Tibial artery (tissue), 4 donors: Measurements from ENCODE around the gene SEH1L.
"Not testable (repeated sequence)": the region's sequence is repeated elsewhere in the genome, so short reads cannot be mapped to it uniquely, and the experiment has no call there.

Experiments used
- DNase-seq, 2 donors: peaks; one replicate each; pipeline ENCODE4 v3.0.0-alpha.2; 2019
- H3K27ac ChIP-seq, 2 donors: fragments of 200-600 bp; sonication (generic) in 1 of 2; 1 replicate in 1 of 2; 2 replicates in 1 of 2; pipeline ENCODE4 v1.5.1; 2018 to 2019; ENCODE audit warnings: mild to moderate bottlenecking in 1 of 2
- H3K27me3 ChIP-seq, 2 donors: fragments of 200-600 bp; sonication (generic) in 1 of 2; one replicate each; pipeline versions ENCODE4 v1.5.1 to v1.6.0; 2016 to 2019
- H3K36me3 ChIP-seq, 3 donors: fragments of 200-600 bp; sonication (generic) in 2 of 3; one replicate each; pipeline ENCODE4 v1.5.1; 2016 to 2019; ENCODE audit warnings: mild to moderate bottlenecking in 2 of 3
- H3K4me1 ChIP-seq, 4 donors: fragments of 200-600 bp; sonication (generic) in 2 of 4; 1 replicate in 3 of 4; 2 replicates in 1 of 4; pipeline ENCODE4 v1.5.1; 2016 to 2019
- H3K4me3 ChIP-seq, 2 donors: fragments of 200-600 bp; sonication (generic) in 1 of 2; 1 replicate in 1 of 2; 2 replicates in 1 of 2; pipeline ENCODE4 v1.5.1; 2018 to 2019; ENCODE audit warnings: mild to moderate bottlenecking in 2 of 2
- H3K9me3 ChIP-seq, 3 donors: fragments of 200-600 bp; sonication (generic) in 1 of 3; one replicate each; pipeline ENCODE4 v1.5.1; 2016 to 2019
- intact Hi-C: fragments of 100-400 bp; cut with DNase I; formaldehyde crosslinking; loops from one replicate; pipeline ENCODE4 v1.15.0; 2023; ENCODE audit warnings: low total_unique reads
- TF ChIP-seq, protein P1 (sequence below), 2 experiments: fragments of 200-600 bp in 1 of 2; fragments of 450-650 bp in 1 of 2; IDR thresholded peaks; one replicate each; pipeline ENCODE4 v1.5.1; 2017 to 2019; ENCODE audit warnings: antibody characterized with exemption in 2 of 2, mild to moderate bottlenecking in 1 of 2, moderate library complexity in 1 of 2

SEH1L gene

DNA sequence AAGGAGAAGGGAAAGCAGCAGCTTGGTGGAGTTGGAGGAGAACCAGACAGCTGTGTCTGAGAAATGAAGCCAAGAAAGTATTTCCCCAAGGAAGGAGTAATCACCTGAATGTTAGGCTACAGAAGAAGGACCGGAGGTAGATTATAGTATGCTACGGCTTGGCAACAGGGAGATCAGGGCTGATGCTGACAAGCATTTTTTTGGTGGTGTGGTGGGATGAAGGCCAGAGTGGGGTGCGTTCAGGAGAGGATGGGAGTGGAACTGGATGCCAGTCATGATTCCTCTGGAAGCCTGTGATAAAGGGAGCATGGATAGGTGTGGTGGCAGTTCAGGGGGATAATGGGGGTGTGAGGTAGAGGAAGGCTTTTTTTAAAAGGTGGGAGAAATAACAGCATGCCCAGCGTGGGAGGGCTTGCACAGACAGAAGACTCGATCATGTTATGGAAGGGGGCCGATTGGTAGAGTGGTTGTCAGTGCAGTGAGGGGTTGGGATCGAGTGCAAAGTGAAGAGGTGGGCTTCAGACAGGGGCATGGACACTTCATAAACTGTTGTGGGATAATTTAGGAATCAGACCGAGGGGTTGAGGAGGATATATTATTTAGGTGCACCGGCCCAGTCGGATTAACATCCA lies 49.0 kb downstream of the SEH1L start:
- intact Hi-C loops: loop anchor here (10.0 kb wide), 1 partner anchor 728 kb away; the partner anchor contains the start of genes FAM210A and RNMT
- H3K27me3 ChIP-seq: no peaks in the 10 kb centered on the region
- H3K4me3 ChIP-seq: no peak overlapping the region
- TF ChIP-seq, protein P1, sequence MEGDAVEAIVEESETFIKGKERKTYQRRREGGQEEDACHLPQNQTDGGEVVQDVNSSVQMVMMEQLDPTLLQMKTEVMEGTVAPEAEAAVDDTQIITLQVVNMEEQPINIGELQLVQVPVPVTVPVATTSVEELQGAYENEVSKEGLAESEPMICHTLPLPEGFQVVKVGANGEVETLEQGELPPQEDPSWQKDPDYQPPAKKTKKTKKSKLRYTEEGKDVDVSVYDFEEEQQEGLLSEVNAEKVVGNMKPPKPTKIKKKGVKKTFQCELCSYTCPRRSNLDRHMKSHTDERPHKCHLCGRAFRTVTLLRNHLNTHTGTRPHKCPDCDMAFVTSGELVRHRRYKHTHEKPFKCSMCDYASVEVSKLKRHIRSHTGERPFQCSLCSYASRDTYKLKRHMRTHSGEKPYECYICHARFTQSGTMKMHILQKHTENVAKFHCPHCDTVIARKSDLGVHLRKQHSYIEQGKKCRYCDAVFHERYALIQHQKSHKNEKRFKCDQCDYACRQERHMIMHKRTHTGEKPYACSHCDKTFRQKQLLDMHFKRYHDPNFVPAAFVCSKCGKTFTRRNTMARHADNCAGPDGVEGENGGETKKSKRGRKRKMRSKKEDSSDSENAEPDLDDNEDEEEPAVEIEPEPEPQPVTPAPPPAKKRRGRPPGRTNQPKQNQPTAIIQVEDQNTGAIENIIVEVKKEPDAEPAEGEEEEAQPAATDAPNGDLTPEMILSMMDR (IDR thresholded peaks at IDR 0.05): no peak
- no peak overlapping the region for H3K27ac ChIP-seq
- H3K9me3 ChIP-seq: no peaks in the 10 kb centered on the region
- peaks cover 4 to 14% (median 12%) of the 10 kb centered on the region in 3 donors for H3K36me3 ChIP-seq
- H3K4me1 ChIP-seq: peaks cover 0 to 17% (median 14%) of the 10 kb centered on the region in 4 donors
- DNase-seq: no peak

DNA sequence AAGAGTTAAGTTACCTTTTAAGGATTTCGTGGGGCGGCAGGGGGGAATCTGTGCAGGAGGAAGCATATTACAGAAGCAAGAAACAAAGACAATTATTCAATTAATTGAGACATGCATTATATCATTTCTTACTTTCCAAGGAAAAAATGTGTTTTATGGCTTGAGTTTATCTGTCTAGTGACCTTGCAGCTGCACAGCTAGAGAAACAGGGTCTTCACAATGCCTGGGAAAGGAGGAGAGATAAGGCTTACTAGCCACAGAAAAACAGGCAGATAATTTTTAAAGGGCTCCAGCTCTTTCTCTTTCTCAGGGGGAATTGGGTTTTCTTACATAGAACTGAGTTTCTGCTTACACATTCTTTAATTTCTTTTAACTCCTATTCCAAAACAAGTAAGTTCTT lies 49.5 kb downstream of the SEH1L start:
- H3K9me3 ChIP-seq, H3K27ac ChIP-seq, DNase-seq, H3K27me3 ChIP-seq, H3K4me3 ChIP-seq: not testable (repeated sequence)
- peaks cover 6 to 19% (median 13%) of the 10 kb centered on the region in 3 donors for H3K36me3 ChIP-seq
- H3K4me1 ChIP-seq: peaks cover 0 to 12% (median 9%) of the 10 kb centered on the region in 4 donors
- intact Hi-C loops: loop anchor here (10.0 kb wide), 1 partner anchor 727 kb away; the partner anchor contains the start of genes FAM210A and RNMT

DNA sequence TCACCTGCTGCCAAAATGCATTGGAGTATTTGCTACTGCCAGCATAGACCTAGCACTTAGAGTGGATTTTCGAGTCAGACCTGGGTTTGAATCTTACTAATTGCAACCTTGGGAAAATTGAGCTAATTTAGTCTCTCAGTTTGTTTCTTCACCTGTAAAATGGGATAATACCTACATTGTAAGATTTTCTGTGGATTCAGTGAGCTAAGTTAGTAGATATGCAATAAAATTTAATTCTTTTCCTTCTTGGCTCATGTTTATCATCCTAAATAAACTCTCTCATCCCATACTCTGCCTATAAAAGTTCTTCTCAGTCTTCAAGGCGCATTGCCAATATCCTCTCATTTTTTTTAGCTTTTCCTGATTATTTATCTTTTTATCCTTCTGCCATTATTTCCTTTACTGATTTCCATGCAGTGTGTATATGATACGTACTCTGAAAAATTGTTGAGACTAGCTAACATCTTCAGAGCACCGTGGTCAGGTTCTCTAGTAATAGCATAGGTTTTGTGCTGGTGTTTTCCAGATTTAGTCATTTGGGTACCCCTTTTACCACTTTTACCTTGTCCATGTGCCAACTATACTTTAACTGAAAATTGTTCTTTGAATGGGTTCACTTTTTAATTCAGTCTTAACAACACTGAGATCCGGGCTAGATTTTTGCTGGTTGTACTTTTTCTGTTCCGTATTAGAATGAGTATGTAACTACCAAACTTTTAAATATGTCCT lies 50.7 kb downstream of the SEH1L start:
- no peak for DNase-seq
- H3K4me3 ChIP-seq: no peak overlapping the region
- H3K27me3 ChIP-seq: no peaks in the 10 kb centered on the region
- intact Hi-C loops: loop anchor here (10.0 kb wide), 1 partner anchor 726 kb away; the partner anchor contains the start of genes FAM210A and RNMT
- H3K36me3 ChIP-seq: peaks cover 6 to 20% (median 13%) of the 10 kb centered on the region in 3 donors
- H3K9me3 ChIP-seq: no peaks in the 10 kb centered on the region
- TF ChIP-seq, protein P1 (IDR thresholded peaks at IDR 0.05): no peak
- H3K4me1 ChIP-seq: peaks cover 0 to under 1% (median under 1%) of the 10 kb centered on the region in 4 donors
- H3K27ac ChIP-seq: no peak overlapping the region

DNA sequence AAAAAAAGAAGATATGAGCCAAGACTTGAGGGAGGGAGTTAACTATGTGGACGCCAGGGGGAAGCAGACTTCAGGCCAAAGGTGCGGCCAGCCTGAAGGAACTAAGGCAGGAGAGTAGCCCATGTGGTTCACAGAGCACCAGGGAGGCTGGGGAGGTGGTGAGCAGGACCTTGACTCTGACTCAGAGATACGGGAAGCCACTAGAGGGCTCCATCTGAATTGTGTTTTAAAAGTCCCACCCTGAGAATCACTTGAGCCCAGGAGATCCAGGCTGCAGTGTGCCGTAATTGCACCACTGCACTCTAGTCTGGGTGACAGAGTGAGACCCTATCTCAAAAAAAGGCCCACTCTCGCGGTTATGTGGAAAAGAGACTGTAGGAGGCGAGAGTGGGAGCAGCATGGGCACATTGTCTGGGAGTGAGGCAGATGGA lies 55.7 kb downstream of the SEH1L start:
- H3K36me3 ChIP-seq: peaks cover 13 to 31% (median 15%) of the 10 kb centered on the region in 3 donors
- H3K4me1 ChIP-seq: no peaks in the 10 kb centered on the region
- TF ChIP-seq, protein P1 (IDR thresholded peaks at IDR 0.05): no peak
- intact Hi-C loops: no loop called here
- H3K9me3 ChIP-seq: no peaks in the 10 kb centered on the region
- H3K4me3 ChIP-seq: no peak overlapping the region
- no peak overlapping the region for H3K27ac ChIP-seq
- no peaks in the 10 kb centered on the region for H3K27me3 ChIP-seq
- DNase-seq: no peak

DNA sequence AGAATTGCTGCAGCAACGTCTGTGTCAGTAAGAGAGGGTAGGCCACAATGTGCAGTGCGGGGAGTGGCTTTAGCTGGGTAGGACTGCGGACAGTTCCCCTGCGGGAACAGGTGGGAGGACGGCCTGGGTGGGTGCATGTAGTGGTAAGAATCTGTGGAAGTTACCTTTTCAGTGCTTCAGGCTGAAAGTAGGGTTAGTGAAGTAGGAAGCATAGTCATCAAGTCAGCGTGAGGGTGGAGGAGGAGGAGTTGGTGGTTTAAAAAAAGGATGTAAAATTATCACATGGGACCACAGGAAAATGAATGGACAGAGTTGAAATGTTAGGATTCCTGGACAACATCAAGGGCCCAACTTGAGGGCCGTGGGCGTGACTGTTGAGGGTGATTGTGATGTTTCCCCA lies 56.6 kb downstream of the SEH1L start:
- Histone ChIP-seq H3K9me3 (no peaks in the 10 kb centered on the region), H3K4me1 (no peaks in the 10 kb centered on the region), H3K4me3 (no peak overlapping the region), H3K27ac (no peak overlapping the region), H3K36me3 (peaks cover 20 to 40% (median 24%) of the 10 kb centered on the region in 3 donors), H3K27me3 (no peaks in the 10 kb centered on the region)
- TF ChIP-seq, protein P1 (IDR thresholded peaks at IDR 0.05): no peak
- intact Hi-C loops: no loop called here
- no peak for DNase-seq

DNA sequence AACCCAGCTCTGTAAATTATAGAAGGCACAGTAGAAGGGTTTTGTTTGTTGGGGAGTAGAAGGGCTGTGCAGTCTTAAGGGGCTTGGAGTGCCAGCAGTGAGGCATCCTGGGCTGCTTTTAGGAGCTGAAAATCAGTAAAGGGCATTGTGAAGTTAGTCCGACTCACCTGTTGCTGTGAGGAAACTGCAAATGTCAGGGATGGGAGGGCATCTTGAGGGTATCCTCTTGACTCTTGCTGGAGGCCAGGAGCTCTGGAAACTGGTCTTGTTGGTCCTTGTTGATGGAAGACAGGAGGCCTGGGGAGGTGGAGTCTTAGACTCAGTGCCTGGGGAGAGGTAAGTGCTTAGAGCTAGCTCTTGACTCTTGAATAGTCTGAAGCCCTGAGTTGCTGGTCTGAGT lies 57.5 kb downstream of the SEH1L start:
- DNase-seq: no peak
- no peaks in the 10 kb centered on the region for H3K9me3 ChIP-seq
- peaks cover 27 to 49% (median 31%) of the 10 kb centered on the region in 3 donors for H3K36me3 ChIP-seq

More for the DNA sequence above, 57.5 kb downstream of the SEH1L start:
- H3K27me3 ChIP-seq: no peaks in the 10 kb centered on the region
- no peak overlapping the region for H3K27ac ChIP-seq
- TF ChIP-seq, protein P1 (IDR thresholded peaks at IDR 0.05): no peak
- H3K4me3 ChIP-seq: no peak overlapping the region
- no peaks in the 10 kb centered on the region for H3K4me1 ChIP-seq
- intact Hi-C loops: no loop called here
